Omental fat pad (tissue), 4 donors: ENCODE data around the gene ANAPC2. TPM values are rescaled to one million over a fixed set of nuclear protein-coding genes. Genes with fewer than 3 reads are reported as not detected.
A peak's percentile ranks its signal among the peaks of the same experiment; 100 is the strongest.

Experiments used
- ATAC-seq: fragments of 150-250 bp; one replicate; pipeline ENCODE4 v1.9.1; 2016; ENCODE audit warnings: mild to moderate bottlenecking, moderate library complexity; ENCODE audit not compliant: low FRiP score
- DNase-seq: peaks from one replicate; pipeline ENCODE4 v3.0.0-alpha.2; 2019; ENCODE audit warnings: low spot score
- total RNA-seq, 4 donors: library from RNA; depleted of rRNA; stranded (reverse); fragments of >200 nt; gene quantifications; one replicate each; pipeline ENCODE4 v1.1.0, GENCODE V29; 2016
- TF ChIP-seq, protein P1 (sequence below), 3 donors: fragments of 450-650 bp; IDR thresholded peaks; one replicate each; pipeline ENCODE4 v1.5.1; 2016 to 2017; ENCODE audit warnings: antibody characterized with exemption in 3 of 3, mild to moderate bottlenecking in 3 of 3, moderate library complexity in 2 of 3

Gene ANAPC2
- total RNA-seq, 4 donors from 2014 or later: 17.4 to 38.8 (median 22.8) TPM

DNA sequence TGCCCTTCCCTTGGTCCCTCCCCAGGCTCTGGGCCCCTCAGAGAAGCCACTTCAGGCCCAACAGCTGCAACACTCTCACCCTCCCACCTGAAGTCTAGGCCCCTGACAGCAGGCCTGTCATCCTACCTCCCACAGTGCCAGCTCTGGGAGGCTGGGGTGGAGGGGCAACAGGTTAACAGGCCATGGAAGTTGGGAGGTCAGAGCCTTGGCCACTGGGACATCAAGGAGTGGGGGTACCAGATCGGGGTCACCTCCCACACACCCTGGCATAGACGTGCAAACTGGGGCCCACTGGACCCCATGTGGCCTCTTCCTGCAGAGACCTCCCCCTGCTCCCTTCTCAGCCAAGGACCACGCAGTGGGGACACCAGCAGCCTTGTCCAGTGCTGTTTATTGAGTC, 2.9 kb upstream of the ANAPC2 start:
- ATAC-seq (no peak), DNase-seq (no peak)
- TF ChIP-seq, protein P1, sequence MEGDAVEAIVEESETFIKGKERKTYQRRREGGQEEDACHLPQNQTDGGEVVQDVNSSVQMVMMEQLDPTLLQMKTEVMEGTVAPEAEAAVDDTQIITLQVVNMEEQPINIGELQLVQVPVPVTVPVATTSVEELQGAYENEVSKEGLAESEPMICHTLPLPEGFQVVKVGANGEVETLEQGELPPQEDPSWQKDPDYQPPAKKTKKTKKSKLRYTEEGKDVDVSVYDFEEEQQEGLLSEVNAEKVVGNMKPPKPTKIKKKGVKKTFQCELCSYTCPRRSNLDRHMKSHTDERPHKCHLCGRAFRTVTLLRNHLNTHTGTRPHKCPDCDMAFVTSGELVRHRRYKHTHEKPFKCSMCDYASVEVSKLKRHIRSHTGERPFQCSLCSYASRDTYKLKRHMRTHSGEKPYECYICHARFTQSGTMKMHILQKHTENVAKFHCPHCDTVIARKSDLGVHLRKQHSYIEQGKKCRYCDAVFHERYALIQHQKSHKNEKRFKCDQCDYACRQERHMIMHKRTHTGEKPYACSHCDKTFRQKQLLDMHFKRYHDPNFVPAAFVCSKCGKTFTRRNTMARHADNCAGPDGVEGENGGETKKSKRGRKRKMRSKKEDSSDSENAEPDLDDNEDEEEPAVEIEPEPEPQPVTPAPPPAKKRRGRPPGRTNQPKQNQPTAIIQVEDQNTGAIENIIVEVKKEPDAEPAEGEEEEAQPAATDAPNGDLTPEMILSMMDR (IDR thresholded peaks at IDR 0.05): no peak

DNA sequence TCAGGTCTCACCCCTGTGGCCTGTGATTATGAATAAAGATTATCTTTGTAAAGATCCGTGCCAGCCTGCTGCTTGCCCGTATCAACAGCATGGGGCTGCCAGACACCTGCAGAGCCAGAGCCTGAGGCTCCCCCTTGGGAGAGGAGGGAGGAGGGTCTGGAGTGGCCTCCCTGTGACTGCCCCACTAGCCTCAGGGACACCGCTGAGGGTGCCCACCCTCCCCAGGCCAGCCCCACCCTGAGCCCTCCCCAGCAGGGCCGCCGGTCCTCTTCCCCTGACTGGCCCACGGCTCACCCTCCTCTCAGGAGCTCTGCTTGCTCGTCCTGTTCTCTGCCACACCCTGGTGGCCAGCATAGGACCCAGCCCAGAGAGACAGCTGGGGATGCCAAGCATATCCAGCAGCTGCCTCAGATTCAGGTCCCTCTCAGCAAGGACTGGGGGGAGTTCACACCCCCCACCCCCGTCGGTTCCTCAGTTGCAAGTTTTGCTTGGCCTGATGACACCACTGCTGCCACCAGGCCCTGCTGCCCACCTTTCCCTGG, 2.0 kb upstream of the ANAPC2 start:
- no peak for DNase-seq
- ATAC-seq: no peak
- TF ChIP-seq, protein P1 (IDR thresholded peaks at IDR 0.05): no peak

DNA sequence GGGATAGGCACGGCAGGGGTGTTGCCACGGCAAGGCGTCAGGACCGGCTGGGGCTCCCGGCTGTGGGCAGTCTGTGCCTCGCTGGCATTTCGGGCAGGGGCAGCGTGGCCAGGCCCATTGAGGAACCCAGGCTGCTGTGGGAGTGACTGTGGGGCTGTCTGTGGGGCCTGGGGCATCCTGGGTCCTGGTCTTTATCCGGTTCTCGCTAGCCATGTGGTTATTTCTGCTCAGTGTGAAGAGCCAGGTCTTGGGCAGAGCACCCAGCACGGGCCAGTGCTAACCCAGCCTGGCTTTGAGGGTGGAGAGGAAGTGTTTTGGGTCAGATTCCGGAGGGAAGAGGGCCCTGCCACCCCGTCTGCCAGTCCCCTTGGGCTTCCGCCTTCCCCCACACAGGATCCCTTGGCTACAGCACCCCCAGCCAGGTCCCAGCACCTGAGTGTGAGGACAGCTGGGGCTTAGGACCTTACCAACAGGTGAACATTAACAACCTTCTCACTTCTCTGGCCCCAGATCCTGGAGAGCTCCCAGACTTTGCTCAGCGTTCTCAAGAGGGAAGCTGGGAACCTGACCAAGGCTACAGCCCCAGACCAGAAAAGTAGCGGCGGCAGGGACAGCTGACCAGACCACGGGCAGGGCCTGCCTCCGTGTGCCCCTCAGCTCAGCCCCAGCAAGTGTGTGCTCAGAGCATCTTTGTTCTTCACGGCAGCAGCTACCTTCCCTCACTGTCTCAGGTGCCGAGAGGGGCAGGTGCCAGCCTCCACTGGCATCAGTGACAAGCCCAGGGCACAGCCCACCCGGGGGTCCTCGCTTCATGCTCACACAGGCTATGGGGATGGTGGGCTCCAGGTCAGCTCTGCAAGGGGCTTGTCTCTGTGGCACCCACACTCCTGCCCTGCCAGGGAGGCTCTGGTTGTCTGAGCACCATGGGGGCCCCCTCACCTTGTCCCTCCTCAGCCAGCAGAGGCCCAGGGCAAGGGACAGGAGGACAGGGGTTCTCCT, 1.2 kb upstream of the ANAPC2 start:
- ATAC-seq: no peak
- DNase-seq: no peak
- TF ChIP-seq, protein P1 (IDR thresholded peaks at IDR 0.05): no peak

DNA sequence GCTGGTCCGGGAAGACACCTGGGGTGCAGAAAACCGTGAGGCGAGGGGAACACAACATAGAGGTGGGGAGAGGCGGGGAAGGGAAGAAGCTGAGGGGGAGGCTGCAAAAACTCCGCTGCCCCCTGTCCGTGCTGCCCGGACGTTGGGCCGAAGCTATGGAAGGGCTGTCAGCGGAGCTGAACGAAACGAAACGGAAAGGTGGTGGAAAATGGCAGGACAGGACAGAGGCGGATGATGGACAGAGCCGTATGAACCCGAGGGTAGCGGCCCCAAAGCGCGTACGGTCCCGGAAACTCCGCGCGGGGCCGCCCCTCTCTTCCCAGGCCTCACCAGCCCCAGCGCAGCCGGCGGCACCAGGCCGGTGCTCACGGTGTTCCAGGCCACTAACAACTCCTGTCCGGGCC, 272 bp downstream of the ANAPC2 start:
- no peak for DNase-seq
- TF ChIP-seq, protein P1 (IDR thresholded peaks at IDR 0.05): no peak
- ATAC-seq: peak; percentile 2

DNA sequence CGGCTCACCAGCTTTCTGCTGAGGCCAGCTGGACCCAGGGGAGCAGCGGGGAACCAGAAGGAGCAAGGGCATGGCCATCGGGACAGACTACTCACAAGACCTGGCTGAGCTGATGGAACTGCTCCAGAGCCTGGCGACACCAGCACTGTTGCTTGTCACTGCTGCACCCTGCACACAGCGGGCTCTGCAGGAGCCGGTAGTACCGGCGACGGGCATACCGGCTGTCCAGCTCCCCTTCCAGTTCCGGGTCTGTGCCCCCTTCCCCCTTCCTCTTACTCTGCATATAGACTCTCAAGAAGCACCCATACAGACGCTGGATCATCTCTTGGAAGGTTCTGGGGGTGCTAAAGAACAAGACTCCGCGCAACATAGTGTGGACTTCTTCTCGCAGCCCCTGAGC, 974 bp downstream of the ANAPC2 start:
- no peak for DNase-seq
- TF ChIP-seq, protein P1 (IDR thresholded peaks at IDR 0.05): no peak
- no peak for ATAC-seq

DNA sequence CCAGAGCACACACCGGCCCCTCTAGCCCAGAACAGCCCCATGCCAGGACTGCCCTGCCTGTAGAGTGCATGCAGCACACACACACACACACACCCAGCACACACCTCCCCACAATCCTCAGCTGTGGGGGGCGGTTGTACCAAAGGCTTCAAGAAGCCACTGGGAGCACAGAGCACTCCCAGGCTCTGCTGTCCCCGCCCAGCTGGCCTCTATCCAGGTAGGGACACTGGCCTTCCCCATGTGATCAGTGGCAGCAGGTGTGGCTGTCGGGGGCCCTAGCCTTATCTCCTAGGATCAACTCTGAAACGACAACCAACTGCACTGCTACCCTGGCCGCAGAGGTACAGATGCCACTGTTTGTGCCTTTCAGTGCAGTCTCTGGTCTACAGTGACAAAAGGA, 2.0 kb downstream of the ANAPC2 start:
- ATAC-seq (no peak), DNase-seq (no peak)
- TF ChIP-seq, protein P1 (IDR thresholded peaks at IDR 0.05): no peak
